NCI-H1092 treated with DMSO at 0.1 percent for 48 hours (cell line): ENCODE data around the gene UPK3BL2.
"Not testable (repeated sequence)": the region's sequence is repeated elsewhere in the genome, so short reads cannot be mapped to it uniquely, and the experiment has no call there.

Source experiments
- DNase-seq: peaks from one replicate; lab custom pipeline; 2025; lab: John Stamatoyannopoulos, UW

The UPK3BL2 gene

DNA sequence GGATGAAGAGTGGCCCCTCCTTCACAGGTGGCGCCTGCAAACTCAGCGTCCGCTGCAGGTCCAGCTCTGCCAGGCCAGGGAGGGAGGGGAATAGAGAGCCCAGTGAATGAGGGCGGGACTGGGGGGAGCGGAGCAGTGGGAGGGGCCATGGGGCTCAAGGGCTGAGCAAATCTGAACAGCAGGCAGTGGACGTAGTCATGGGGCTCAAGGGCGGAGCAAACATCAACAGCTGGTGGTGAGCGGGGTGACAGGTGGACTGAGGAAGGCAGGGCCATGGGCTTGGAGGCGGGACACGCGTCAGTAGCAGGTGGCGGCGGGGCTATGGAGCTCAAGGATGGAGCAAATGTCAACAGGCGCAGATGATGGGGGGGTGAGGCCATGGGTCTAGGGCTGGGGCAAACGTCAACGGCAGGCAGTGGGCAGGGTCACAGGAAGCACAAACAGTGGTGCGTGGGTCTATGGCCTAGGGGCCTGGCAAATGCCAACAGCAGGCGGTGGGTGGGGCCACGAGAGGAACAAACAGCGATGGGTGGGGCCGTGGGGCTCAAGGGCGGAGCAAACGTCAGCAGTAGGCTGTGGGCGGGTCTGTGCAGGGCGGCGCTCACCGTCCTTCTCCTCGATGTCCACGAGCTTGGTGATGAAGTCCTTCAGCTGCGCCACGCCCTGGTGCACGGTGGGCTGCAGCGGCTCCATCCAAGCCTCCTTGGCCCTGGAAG, 50.1 kb downstream of the UPK3BL2 start:
- DNase-seq: not testable (repeated sequence)

GRCh38 chr7:102490529-102491075, 52.9 kb downstream of the UPK3BL2 start:
- not testable (repeated sequence) for DNase-seq
